GM19463 (cell line): ENCODE results near the gene NKIRAS1.
"Not testable (repeated sequence)": the region's sequence is repeated elsewhere in the genome, so short reads cannot be mapped to it uniquely, and the experiment has no call there.

Experiments used
- ATAC-seq: cut with Tn5 transposase; IDR thresholded peaks from one replicate; pipeline ENCODE4 v1.9.1; 2021; ENCODE audit warnings: mild to moderate bottlenecking, moderate library complexity; ENCODE audit not compliant: unreplicated experiment

NKIRAS1 gene

GRCh38 chr3:23872330-23872729 lies 44.5 kb downstream of the NKIRAS1 start:
- no peak for ATAC-seq

DNA sequence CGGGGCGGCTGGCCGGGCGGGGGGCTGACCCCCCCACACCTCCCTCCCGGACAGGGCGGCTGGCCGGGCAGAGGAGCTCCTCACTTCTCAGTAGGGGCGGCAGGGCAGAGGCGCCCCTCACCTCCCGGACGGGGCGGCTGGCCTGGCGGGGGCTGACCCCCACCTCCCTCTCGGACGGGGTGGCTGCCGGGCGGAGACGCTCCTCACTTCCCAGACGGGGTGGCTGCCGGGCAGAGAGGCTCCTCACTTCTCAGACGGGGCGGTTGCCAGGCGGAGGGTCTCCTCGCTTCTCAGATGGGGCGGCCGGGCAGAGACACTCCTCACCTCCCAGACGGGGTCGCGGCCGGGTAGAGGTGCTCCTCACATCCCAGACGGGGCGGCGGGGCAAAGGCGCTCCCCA lies 45.4 kb downstream of the NKIRAS1 start:
- ATAC-seq, result not testable (repeated sequence)

- ATAC-seq, result not testable (repeated sequence)
Measured at GRCh38 chr3:23870663-23871043, 46.1 kb downstream of the NKIRAS1 start.

DNA sequence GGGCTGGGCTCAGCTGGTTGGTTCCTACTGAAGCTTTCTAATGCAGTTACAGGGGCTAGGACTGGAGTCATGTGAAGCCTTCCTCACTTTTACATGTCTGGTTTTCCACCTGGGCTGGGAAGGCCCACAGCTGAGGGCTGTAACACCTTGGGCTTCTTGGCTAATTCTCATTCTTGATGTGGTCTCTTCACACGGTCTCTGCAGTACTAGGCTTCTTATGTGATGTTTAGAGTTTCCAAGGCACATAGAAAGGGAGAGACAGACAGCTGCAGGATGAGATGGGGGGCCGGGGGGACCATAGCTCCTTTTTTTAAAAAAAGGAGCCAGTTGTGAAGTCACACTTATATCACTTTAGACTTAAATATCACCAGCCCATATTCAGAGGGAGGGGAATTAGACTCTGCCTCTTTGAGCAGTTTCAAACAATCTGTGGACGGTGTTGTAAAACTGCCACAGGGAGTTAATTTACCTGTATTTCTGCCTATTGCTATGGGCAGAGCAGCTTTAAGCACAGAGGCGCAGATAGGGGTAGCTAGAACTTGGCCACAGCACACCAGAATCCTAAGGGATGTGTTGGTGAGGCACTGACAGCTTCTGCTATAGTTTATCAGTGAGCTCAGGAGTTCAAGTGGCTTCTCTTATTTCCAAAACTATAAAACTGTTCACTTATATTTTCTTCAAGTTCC lies 46.7 kb downstream of the NKIRAS1 start:
- ATAC-seq, result no peak

- no peak for ATAC-seq
Measured at GRCh38 chr3:23867838-23868237, 49.0 kb downstream of the NKIRAS1 start.

DNA sequence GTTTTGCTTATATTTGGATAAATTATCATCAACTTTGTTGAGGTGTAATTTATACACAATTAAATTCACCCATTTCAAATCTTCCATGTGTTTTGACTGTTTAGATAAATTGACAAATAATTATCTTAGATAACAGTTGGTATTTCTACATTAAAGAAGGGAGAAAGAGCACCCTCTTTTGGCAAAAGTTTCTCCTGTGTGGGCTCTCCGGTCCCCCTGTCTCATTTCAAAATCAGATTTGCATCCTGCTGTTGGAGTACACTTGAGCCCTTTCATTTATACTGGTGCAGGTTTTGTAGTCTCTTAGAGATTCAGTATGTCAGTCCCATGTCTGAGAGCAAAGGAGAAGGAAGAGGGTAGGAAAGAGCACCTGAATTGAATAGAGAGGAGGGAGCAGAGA lies 49.4 kb downstream of the NKIRAS1 start:
- no peak for ATAC-seq

DNA sequence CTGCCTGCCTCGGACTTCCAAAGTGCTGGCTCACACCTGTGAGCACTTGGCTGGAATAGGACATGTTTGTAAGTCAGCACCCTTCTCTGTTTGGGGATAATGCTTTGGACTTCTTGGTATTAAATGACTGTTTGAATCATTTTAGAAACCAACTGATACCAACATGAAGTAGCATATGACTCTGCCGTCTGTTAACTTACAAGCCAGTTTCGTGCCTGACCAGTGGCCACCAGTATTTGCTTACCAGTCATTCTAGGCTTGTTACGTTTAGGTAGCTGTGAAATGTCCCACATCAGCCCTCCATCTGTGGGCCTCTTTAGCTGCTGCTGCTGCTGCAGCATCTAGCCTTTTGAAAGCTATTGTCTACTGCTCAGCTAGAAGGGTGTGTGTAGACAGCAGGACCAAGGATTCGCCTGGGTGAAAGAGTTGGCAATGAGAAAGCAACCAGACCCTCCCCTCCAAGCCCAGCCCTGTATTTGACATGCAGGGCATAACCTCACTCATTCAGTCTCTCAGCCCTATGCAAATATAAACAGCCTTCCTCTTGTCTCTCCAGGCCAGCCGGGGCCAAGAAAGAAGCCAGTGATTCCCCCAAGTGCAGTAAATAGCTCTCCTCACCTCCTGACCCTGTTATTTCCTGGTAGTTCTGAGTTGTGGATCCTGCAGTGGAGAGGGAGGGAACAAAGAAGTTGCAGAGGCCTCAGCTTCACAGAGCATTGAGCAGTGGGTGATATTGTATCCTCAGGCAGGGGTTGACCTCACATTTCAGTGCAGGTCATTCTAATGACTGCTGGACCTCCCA lies 51.0 kb downstream of the NKIRAS1 start:
- peak; percentile 75 for ATAC-seq

DNA sequence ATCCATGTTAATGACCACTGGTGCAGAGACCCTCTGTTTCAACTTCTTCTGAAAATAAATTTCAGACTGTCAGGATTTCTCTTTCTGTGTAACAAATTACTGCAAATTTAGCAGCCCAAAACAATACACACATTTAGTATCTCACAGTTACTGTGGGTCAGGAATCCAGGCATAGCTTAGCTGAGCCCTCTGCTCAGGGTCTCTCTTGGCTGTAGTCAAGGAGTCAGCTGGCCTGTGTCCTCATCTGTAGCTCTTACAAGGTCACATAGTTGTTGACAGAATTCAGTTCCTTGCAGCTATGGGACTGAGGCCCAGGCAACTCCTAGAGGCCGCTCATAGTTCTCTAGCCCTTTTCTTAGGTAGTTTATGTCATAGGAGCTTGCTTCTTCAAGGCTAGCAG lies 51.9 kb downstream of the NKIRAS1 start:
- no peak for ATAC-seq

- no peak for ATAC-seq
Measured at GRCh38 chr3:23863060-23863459, 53.7 kb downstream of the NKIRAS1 start.

DNA sequence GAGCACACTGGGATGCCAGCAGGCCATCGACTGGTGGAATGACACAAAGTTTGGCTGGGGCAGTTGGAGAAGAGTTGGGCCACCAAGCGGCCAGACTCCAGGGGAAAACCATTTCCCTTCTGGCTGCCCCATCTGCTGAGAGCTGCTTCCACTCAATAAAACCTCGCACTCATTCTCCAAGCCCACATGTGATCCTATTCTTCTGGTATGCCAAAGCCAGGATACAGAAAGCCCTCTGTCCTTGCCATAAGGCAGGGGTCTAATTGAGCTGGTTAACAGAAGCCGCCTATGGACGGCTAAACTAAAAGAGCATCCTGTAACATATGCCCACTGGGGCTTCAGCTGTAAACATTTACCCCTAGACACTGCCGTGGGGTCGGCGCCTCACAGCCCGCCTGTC lies 55.1 kb downstream of the NKIRAS1 start:
- ATAC-seq, result no peak

- ATAC-seq, result no peak
Measured at GRCh38 chr3:23859839-23860382, 56.9 kb downstream of the NKIRAS1 start.

GRCh38 chr3:23859012-23859743 lies 57.6 kb downstream of the NKIRAS1 start:
- no peak for ATAC-seq

DNA sequence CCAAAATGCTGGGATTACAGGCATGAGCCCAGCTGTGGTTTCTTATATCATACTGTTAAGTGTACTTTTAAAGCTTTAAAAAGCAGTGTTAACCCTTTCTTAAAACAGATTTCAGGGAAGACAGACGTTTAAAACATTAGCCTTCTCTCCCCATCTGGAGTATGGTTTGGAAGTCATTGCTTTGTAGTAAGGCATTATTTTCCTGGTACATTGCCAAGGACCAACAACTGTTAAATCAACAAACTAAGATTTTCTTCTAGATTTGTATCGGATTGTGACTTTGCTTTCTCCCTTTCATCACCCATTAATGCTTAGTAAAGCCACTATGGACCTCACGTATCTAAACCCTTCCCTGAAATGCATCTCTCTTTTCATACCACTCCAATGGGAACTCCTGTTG lies 60.5 kb downstream of the NKIRAS1 start:
- no peak for ATAC-seq

DNA sequence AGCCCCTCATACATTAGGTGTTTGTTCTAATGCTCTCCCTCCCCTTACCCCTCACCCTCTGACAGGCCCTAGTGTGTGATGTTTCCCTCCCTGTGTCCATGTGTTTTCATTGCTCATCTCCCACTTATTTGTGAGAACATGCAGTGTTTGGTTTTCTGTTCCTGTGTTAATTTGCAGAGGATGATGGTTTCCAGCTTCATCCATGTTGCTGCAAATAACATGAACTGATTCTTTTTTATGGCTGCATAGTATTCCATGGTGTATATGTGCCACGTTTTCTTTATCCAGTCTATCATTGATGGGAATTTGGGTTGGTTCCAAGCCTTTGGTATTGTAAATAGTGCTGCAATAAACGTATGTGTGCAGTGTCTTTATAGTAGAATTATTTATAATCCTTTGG lies 67.3 kb downstream of the NKIRAS1 start:
- not testable (repeated sequence) for ATAC-seq

GRCh38 chr3:23845326-23846216 lies 71.2 kb downstream of the NKIRAS1 start:
- ATAC-seq, result no peak

GRCh38 chr3:23843869-23844268 lies 72.9 kb downstream of the NKIRAS1 start:
- no peak for ATAC-seq
